ENCODE measurements around the gene ASTN2.

DNA sequence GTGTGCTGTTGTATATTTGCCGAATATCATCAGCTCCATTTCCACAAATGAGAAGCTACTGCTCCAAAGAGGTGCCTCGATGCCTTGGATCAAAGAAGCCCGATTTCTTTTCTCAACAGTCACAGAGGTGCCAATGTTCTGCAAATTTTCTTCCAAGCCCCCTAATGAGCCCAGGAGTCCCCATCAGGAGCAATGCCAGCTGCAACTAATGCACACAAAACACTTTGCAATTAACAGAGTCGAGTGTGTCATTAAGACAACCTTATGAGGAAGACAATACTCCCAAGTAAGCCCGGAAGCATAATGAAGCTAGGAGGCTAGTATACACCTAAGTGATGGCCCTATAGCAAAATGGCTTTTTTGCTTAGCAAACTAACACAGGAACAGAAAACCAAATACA lies 480.7 kb downstream of the ASTN2 start:
- TF ChIP-seq EZH2phosphoT487 (IDR thresholded peaks at IDR 0.05; ENCODE audit: insufficient read depth, low read depth): no peak
- no peak for TF ChIP-seq EZH2 (IDR thresholded peaks at IDR 0.05; ENCODE audit: insufficient read depth, poor library complexity, severe bottlenecking)

All from GM23248 (cell line).